Ectodermal cell (in vitro differentiated cells): ENCODE results near the gene MAP4K1.

ENCODE experiments used
- H3K27ac ChIP-seq: 2 replicates; pipeline ENCODE4 v1.7.0; 2013; ENCODE audit warnings: mild to moderate bottlenecking, low read depth, low read length; ENCODE audit not compliant: insufficient read depth, poor library complexity, severe bottlenecking
- H3K27me3 ChIP-seq: 2 replicates; pipeline ENCODE4 v1.7.0; 2013; ENCODE audit warnings: mild to moderate bottlenecking, low read length; ENCODE audit not compliant: insufficient read depth, control insufficient read depth, poor library complexity, severe bottlenecking
- H3K36me3 ChIP-seq: one replicate; pipeline ENCODE4 v1.7.0; 2013; ENCODE audit warnings: low read length; ENCODE audit not compliant: control insufficient read depth, insufficient read depth
- H3K4me1 ChIP-seq: one replicate; pipeline ENCODE4 v1.7.0; 2013; ENCODE audit warnings: low read length; ENCODE audit not compliant: control insufficient read depth, insufficient read depth
- H3K4me3 ChIP-seq: 2 replicates; pipeline ENCODE4 v1.7.0; 2013; ENCODE audit warnings: low read depth, low read length, control low read depth; ENCODE audit not compliant: insufficient read depth
- H3K9me3 ChIP-seq: 2 replicates; pipeline ENCODE4 v1.7.0; 2013; ENCODE audit warnings: mild to moderate bottlenecking, low read length, moderate library complexity; ENCODE audit not compliant: control insufficient read depth
- WGBS, 2 experiments: methylation state at CpG; one replicate each; pipeline ENCODE4 v1.1.7; 2013; ENCODE audit warnings: missing lambda C conversion rate in 2 of 2; 5-methylcytosine and 5-hydroxymethylcytosine counted together

The MAP4K1 gene

GRCh38 chr19:38547421-38547820 is 70.3 kb downstream of the MAP4K1 start:
- H3K36me3 ChIP-seq = no peaks in the 10 kb centered on the region
- no peaks in the 10 kb centered on the region for H3K9me3 ChIP-seq
- H3K4me1 ChIP-seq = no peaks in the 10 kb centered on the region
- WGBS, 2 experiments = 94 to 96% methylated on average over 5 of the region's 5 CpGs
- no peak overlapping the region for H3K4me3 ChIP-seq
- H3K27ac ChIP-seq = no peak overlapping the region
- no peaks in the 10 kb centered on the region for H3K27me3 ChIP-seq

- WGBS, 2 experiments = 93 to 94% methylated on average over 8 of the region's 8 CpGs
- H3K27ac ChIP-seq = no peak overlapping the region
- no peaks in the 10 kb centered on the region for H3K4me1 ChIP-seq
- no peaks in the 10 kb centered on the region for H3K27me3 ChIP-seq
- no peak overlapping the region for H3K4me3 ChIP-seq
- H3K36me3 ChIP-seq = no peaks in the 10 kb centered on the region
- no peaks in the 10 kb centered on the region for H3K9me3 ChIP-seq
These were observed 72.2 kb downstream of the MAP4K1 start for GRCh38 chr19:38545596-38545995.

DNA sequence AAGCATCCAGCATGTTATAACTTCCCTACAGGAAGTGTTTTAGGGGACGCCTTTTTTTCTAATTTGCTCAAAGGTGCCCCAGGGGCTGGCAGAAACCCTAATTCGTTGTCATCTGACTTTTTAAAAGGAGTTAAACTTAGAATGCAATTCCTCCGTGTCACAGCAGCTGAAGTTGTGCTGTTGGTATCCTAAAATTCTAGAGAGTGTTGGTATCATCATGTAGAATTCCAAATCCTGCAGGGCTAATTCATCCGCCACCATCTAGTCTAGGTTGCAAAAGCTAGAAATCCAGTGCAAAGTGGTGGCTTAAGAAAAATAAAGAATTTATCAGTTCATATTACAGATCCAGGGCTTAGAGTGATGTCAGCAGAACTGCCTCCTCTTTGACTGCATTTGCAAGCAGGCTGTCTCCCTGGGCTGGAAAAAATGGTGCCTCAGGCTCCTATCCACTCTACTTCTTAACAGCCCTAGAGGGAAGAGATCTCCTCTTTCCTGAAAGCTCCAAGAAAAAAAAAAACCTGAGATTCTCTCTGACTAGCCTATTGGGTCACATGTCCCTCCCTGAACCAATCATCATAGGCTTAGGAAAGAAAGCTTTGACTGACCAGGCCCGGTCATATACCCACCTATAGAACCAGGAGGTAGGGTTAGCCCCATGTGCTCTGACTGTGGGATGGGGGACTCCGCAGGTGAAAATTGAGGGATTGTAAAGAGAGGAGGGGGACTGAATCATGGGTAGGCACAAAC is 73.0 kb downstream of the MAP4K1 start:
- Histone ChIP-seq H3K27ac (no peak overlapping the region), H3K27me3 (no peaks in the 10 kb centered on the region), H3K4me1 (no peaks in the 10 kb centered on the region), H3K4me3 (no peak overlapping the region), H3K36me3 (no peaks in the 10 kb centered on the region), H3K9me3 (no peaks in the 10 kb centered on the region)
- 77 to 79% methylated on average over 6 of the region's 6 CpGs for WGBS, 2 experiments

DNA sequence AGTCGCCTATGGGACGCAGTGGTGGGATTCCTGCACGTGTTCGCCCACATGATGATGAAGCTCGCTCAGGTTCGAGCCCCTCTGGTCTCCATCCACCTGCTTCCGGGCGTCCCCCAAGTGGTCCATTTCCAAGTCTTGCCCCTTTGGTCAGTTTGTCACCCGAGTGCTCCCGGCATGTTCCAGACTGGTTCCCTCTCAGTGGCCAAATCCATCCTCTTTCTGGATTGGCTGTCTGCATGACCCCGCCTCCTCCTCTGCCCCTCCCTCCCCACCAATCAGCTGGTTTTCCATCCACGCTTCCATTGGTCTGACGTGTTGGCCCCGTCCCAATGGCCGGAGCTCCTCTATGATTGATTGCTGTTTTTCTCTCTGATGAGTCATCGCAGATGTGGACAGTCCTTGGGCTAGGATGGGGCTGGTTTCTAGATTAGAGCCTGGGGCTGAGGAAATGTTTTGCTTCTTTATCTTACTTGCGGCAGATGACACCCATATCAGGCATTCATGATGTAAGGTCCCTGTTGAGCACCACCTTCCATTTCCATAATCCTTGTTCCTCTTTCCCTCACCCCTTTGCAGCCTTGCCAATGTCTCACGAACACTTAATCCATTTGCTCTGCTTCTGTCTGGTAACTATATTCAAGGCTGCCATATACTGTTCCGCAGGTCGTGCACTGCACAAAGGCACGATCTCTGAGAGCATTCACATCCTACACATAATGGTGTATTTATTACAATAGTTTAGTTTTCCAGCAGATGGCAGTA is 73.8 kb downstream of the MAP4K1 start:
- Histone ChIP-seq H3K27ac (no peak overlapping the region), H3K9me3 (no peaks in the 10 kb centered on the region), H3K4me1 (no peaks in the 10 kb centered on the region), H3K36me3 (no peaks in the 10 kb centered on the region), H3K27me3 (no peaks in the 10 kb centered on the region), H3K4me3 (no peak overlapping the region)
- 92 to 93% methylated on average over 20 to 21 of the region's 21 CpGs for WGBS, 2 experiments

DNA sequence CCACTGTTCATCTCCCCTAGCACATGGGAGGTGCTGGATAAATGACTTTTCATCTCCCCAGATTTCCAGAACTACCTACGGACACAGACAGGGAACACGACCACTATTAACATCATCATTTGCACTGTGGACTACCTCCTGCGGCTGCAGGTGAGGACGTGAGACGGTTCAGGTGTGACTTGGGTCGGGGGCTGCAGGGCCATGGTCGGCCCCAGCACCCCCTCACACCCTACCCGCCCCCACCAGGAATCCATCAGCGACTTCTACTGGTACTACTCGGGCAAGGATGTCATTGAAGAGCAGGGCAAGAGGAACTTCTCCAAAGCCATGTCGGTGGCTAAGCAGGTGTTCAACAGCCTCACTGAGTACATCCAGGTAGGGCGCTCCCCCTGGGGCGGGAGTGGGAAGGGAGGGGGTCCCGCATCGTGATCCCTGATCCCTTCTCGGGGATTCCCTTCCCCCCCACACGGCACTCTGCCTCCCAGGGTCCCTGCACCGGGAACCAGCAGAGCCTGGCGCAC is 74.4 kb downstream of the MAP4K1 start:
- H3K4me1 ChIP-seq = no peaks in the 10 kb centered on the region
- H3K4me3 ChIP-seq = no peak overlapping the region
- WGBS, 2 experiments = 94% methylated on average over 19 of the region's 19 CpGs
- no peaks in the 10 kb centered on the region for H3K27me3 ChIP-seq
- H3K9me3 ChIP-seq = no peaks in the 10 kb centered on the region
- H3K36me3 ChIP-seq = no peaks in the 10 kb centered on the region
- no peak overlapping the region for H3K27ac ChIP-seq

- Histone ChIP-seq H3K36me3 (no peaks in the 10 kb centered on the region), H3K4me3 (no peak overlapping the region), H3K27me3 (no peaks in the 10 kb centered on the region), H3K27ac (no peak overlapping the region), H3K4me1 (no peaks in the 10 kb centered on the region), H3K9me3 (no peaks in the 10 kb centered on the region)
- 98 to 100% methylated on average over 3 to 4 of the region's 4 CpGs for WGBS, 2 experiments
These were observed 75.7 kb downstream of the MAP4K1 start for GRCh38 chr19:38542040-38542439.

DNA sequence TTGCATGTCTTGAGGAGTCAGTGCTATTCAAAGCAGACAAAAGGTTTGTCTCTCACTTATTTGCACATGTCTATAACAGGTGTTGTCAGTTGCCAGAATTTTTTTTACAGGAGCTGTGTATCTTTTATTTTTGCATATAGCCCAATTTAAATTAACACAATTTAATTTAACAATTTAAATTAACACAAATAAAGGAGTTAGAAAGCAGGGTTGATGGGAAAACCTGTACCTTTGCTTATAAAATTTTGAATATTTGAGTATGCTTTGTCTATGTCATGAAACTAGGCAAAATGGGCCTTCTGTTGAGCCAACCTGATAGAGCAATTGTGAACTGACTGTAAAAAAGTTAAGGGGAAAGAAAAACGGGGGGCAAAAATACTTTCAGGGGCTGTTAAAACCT is 78.0 kb downstream of the MAP4K1 start:
- Histone ChIP-seq H3K36me3 (no peaks in the 10 kb centered on the region), H3K27ac (no peak overlapping the region), H3K27me3 (no peaks in the 10 kb centered on the region), H3K4me1 (no peaks in the 10 kb centered on the region), H3K9me3 (no peaks in the 10 kb centered on the region), H3K4me3 (no peak overlapping the region)
- WGBS, 2 experiments = 71 to 78% methylated on average over 1 of the region's 1 CpG

DNA sequence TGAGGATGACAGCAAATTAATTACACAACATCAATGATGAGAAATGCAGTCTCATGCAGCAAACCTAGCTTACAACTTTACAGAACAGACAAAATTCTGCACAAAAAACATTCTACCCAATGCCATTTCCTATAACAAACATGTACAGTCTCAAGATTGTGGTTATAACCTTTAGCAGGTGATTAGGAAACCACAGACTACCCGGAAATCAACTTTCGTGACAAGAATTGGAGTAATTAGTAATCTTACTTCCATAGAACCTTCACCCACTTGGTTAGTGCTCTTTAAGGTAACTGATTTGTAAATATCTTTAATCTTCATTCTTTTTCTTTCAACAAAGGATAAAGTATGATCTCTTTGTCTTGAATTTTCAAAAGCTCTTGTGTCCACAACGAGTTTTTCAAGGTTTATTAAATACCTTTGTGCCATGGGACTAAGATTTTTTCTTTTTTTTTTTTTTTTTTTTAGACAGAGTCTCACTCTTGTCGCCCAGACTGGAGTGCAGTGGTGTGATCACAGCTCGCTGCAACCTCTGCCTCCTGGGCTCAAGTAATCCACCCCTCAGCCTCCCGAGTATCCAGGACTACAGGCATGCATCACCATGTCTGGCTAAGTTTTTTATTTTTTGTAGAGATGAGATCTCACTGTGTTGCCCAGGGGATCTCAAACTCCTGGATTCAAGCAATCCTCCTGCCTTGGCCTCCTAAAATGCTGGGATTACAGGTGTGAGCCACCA is 78.8 kb downstream of the MAP4K1 start:
- WGBS, 2 experiments = 88 to 90% methylated on average over 6 of the region's 6 CpGs
- Histone ChIP-seq H3K27me3 (no peaks in the 10 kb centered on the region), H3K9me3 (no peaks in the 10 kb centered on the region), H3K36me3 (no peaks in the 10 kb centered on the region), H3K4me1 (no peaks in the 10 kb centered on the region), H3K27ac (no peak overlapping the region), H3K4me3 (no peak overlapping the region)

DNA sequence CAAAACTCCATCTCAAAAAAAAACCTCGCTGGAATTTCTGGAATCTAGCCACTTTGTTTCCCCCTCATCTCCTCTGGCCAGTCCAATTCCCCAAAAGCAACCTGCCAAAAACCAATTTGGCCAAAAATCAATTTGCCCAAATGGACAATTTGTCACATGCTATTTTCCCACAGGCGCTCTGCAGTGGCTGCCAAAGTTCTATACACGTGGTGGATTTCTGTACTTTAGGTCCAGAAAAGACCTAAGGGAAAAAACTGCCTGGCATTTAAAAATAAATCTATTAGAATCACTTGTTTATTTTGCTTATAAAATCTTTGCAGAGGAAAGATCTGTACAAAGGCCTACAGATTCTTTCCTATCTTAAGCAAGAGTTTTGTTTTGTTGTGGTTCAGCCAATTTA is 79.4 kb downstream of the MAP4K1 start:
- Histone ChIP-seq H3K4me1 (no peaks in the 10 kb centered on the region), H3K9me3 (no peaks in the 10 kb centered on the region), H3K27ac (no peak overlapping the region), H3K36me3 (no peaks in the 10 kb centered on the region), H3K4me3 (no peak overlapping the region), H3K27me3 (no peaks in the 10 kb centered on the region)
- 97% methylated on average over 3 of the region's 3 CpGs for WGBS, 2 experiments
